HFFc6 (cell line): ENCODE data around the gene AMACR. TPM values are rescaled to one million over a fixed set of nuclear protein-coding genes. Genes with fewer than 3 reads are reported as not detected.

ENCODE experiments used
- DNase-seq: peaks from one replicate; pipeline ENCODE4 v3.0.0-alpha.2; 2018
- H3K27ac Mint-ChIP-seq: 2 replicates; pipeline ENCODE4 v1.8.0; 2020; ENCODE audit warnings: mild to moderate bottlenecking, mixed read lengths
- H3K27me3 Mint-ChIP-seq: 2 replicates; pipeline ENCODE4 v1.8.0; 2021; ENCODE audit warnings: mild to moderate bottlenecking, moderate library complexity, mixed read lengths; ENCODE audit not compliant: insufficient read depth
- H3K36me3 Mint-ChIP-seq: 2 replicates; pipeline ENCODE4 v1.8.0; 2021; ENCODE audit warnings: low read depth, mixed read lengths
- H3K4me1 Mint-ChIP-seq: 2 replicates; pipeline ENCODE4 v1.8.0; 2020; ENCODE audit warnings: low read depth, mixed read lengths
- H3K4me3 Mint-ChIP-seq: 2 replicates; pipeline ENCODE4 v1.8.0; 2020; ENCODE audit warnings: mild to moderate bottlenecking, moderate library complexity, mixed read lengths
- H3K9me3 Mint-ChIP-seq: 2 replicates; pipeline ENCODE4 v1.8.0; 2020; ENCODE audit warnings: mild to moderate bottlenecking, mixed read lengths
- total RNA-seq, 6 experiments: library from RNA; stranded (reverse); fragmentation: NEBNext Ultra II Directional; extraction: Animal tissue kit (Norgen Biotek cat#: 25700); gene quantifications; 2 replicates in 1 of 6; 3 replicates in 5 of 6; pipeline ENCODE4 v1.2.3, GENCODE V29; 2021
- TF ChIP-seq, protein P1 (sequence below): fragments of 200-600 bp; sonication (generic); IDR thresholded peaks from 2 replicates; pipeline ENCODE4 v1.5.0; 2021; ENCODE audit warnings: antibody characterized with exemption, mild to moderate bottlenecking

AMACR gene
- total RNA-seq, 6 experiments from 2014 or later, result 8.1 to 16.8 (median 8.9) TPM

DNA sequence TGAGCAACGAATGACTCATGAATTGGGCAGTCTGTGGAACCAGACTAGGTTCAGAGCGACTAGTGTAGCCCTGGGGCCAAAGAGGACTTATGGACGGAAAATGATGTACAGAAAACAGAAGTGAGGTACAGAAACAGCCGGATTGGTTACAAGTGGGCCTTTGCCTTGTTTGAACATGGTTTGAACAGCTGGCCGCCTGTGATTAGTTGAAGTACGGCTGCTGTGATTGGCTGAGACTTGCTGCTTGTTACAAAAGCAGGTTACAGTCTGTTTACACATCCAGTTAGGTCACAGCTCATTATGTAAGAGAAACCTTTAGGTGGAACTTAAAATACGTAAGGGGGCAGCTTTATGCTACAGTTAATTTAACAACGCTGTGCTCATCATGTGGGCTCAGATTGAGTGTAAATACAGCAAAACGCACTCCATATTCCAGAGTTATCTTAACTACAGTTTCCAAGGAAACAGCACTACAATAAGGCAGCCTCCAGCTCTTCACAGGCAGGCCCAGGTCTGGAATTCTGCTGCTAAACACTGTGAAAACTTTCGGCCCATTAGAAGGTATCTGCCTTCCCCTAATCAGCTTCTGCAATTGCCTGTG is 6.5 kb downstream of the AMACR start:
- DNase-seq, result peak; percentile 58
- Mint-ChIP-seq H3K4me3 (no peak overlapping the region), H3K27me3 (no peaks in the 10 kb centered on the region; the same call in 1 of the 2 replicates), H3K27ac (peak overlapping the region; percentile 82; the same call in 1 of the 2 replicates), H3K4me1 (peaks cover 54% of the 10 kb centered on the region), H3K9me3 (no peaks in the 10 kb centered on the region), H3K36me3 (peaks cover 16% of the 10 kb centered on the region)
- TF ChIP-seq, protein P1, sequence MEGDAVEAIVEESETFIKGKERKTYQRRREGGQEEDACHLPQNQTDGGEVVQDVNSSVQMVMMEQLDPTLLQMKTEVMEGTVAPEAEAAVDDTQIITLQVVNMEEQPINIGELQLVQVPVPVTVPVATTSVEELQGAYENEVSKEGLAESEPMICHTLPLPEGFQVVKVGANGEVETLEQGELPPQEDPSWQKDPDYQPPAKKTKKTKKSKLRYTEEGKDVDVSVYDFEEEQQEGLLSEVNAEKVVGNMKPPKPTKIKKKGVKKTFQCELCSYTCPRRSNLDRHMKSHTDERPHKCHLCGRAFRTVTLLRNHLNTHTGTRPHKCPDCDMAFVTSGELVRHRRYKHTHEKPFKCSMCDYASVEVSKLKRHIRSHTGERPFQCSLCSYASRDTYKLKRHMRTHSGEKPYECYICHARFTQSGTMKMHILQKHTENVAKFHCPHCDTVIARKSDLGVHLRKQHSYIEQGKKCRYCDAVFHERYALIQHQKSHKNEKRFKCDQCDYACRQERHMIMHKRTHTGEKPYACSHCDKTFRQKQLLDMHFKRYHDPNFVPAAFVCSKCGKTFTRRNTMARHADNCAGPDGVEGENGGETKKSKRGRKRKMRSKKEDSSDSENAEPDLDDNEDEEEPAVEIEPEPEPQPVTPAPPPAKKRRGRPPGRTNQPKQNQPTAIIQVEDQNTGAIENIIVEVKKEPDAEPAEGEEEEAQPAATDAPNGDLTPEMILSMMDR, result no peak

DNA sequence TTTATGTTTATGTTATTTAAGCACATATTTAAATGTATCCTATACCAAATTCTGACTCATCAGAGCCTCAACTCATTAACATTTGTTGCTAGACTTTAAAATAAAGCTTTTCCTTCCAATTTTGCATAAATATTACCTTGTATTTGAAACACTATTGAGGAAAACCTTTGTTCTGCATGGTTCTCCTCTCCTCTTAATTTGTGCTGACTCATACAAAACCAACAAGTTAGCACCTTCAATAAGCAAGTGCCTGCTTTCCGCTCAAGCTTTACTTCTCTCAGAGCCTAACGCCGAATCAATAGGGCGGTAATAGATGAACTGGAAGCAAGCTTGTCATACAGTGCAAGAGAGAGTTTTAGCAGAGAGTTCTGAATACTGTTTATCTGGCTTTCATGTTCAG is 7.9 kb downstream of the AMACR start:
- Mint-ChIP-seq H3K9me3 (no peaks in the 10 kb centered on the region), H3K4me1 (peaks cover 52% of the 10 kb centered on the region), H3K27me3 (no peaks in the 10 kb centered on the region; the same call in 1 of the 2 replicates), H3K36me3 (peaks cover 16% of the 10 kb centered on the region), H3K4me3 (no peak overlapping the region), H3K27ac (no peak overlapping the region)
- DNase-seq, result no peak
- TF ChIP-seq, protein P1, result no peak

DNA sequence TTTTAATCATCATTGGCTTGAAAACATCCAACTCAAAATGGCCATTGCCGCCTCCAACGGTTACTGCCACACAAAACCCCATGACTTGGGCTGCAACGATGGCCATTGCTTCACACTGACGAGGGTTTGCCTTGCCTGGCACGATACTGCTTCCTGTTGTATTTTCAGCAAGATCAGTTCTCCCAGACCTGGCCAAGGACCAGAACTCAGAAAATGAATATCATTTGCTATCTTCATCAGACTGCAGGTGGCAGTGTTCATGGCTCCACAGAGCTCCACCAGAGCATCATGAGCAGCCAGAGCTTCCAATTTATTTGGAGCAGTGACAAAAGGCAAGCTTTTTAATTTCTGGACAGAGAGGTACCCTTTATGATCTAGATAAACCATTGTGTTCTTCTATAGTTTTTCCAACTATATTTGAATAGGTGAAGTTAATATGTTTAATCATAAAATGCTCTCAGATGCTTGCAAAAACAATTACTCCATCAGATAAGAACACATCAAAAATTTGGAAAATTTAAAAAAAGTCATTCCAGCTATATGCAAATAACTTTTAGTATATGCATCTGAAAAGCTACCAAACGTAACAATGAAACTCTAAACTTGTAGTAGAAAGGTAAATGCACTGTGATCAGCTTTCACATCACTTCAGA is 10.4 kb downstream of the AMACR start:
- H3K27ac Mint-ChIP-seq, result peak overlapping the region; percentile 60
- DNase-seq, result peak; percentile 86
- no peak overlapping the region for H3K4me3 Mint-ChIP-seq
- no peaks in the 10 kb centered on the region; the same call in none of the 2 replicates for H3K27me3 Mint-ChIP-seq
- H3K9me3 Mint-ChIP-seq, result no peaks in the 10 kb centered on the region
- peaks cover 2% of the 10 kb centered on the region for H3K36me3 Mint-ChIP-seq
- H3K4me1 Mint-ChIP-seq, result peaks cover 45% of the 10 kb centered on the region
- TF ChIP-seq, protein P1, result peak; percentile 87

DNA sequence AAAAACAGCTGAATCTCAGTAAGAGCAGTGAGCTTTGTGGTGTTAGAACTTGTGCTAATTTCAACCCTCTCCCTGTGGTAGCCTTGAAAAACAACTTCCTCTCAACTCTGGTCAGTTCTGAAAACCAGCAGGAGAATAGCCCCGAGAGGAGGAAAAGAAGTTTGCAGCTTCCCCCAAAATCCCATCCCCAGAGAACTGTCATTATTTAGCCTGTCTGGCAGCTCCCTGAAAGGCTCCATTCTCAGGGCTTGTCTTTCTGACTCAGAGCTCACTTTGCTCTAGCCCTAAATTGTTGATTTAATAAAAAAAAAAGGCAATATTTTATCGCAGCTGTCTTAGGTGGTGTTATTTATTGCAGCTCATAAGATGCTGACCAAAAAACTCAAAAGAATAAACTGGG is 12.0 kb downstream of the AMACR start:
- H3K36me3 Mint-ChIP-seq, result no peaks in the 10 kb centered on the region; the same call in 1 of the 2 replicates
- no peak for DNase-seq

DNA sequence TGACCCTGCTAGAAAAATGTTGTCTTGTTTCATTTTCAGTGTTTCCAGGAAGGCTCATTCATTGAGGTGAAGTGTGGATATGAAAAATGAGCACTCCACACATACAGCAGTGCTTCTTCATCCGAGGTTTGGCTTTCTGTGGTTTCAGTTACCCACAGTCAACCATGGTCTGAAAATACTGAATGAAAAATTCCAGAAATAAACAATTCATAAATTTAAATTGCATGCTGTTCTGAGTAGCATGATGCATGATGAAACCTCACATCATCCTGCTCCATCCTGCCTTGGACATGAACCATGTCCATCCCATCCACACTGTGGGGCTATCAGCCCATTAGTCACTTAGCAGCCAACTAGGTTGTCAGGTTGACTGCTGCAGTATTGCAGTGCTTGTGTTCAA is 13.0 kb downstream of the AMACR start:
- H3K4me3 Mint-ChIP-seq, result no peak overlapping the region
- H3K36me3 Mint-ChIP-seq, result no peaks in the 10 kb centered on the region; the same call in 1 of the 2 replicates
- peak; percentile 57 for DNase-seq
- H3K9me3 Mint-ChIP-seq, result no peaks in the 10 kb centered on the region
- TF ChIP-seq, protein P1, result peak; percentile 48
- no peaks in the 10 kb centered on the region; the same call in none of the 2 replicates for H3K27me3 Mint-ChIP-seq
- peak overlapping the region; percentile 60 for H3K27ac Mint-ChIP-seq
- peaks cover 34% of the 10 kb centered on the region for H3K4me1 Mint-ChIP-seq

More for the DNA sequence above, 12.0 kb downstream of the AMACR start:
- Mint-ChIP-seq H3K27ac (no peak overlapping the region), H3K4me3 (no peak overlapping the region), H3K27me3 (no peaks in the 10 kb centered on the region; the same call in none of the 2 replicates), H3K4me1 (peaks cover 36% of the 10 kb centered on the region), H3K9me3 (no peaks in the 10 kb centered on the region)
- TF ChIP-seq, protein P1, result no peak
